Keratinocyte (primary cell): ENCODE results near the gene ZIC2. TPM values are rescaled to one million over a fixed set of nuclear protein-coding genes. Genes with fewer than 3 reads are reported as not detected.

ENCODE experiments used
- DNase-seq: peaks from one replicate; pipeline ENCODE4 v3.0.0-alpha.2; 2011; ENCODE audit warnings: low read depth, missing footprints, low spot score
- FAIRE-seq: peaks from 2 replicates; lab custom pipeline; 2011; peaks lifted over from hg19 to GRCh38; lab: Jason Lieb, UNC
- H2AFZ ChIP-seq: 2 replicates; pipeline ENCODE4 v1.6.0; 2012; ENCODE audit warnings: low read length, control low read depth, inconsistent platforms; ENCODE audit not compliant: control insufficient read depth
- H3K27ac ChIP-seq: 2 replicates; pipeline ENCODE4 v1.5.1; 2011; ENCODE audit warnings: low read length; ENCODE audit not compliant: control insufficient read depth, insufficient read depth
- H3K27me3 ChIP-seq: 3 replicates; pipeline ENCODE4 v1.6.0; 2011; ENCODE audit warnings: low read length; ENCODE audit not compliant: control insufficient read depth, insufficient read depth; ENCODE audit errors: extremely low read depth
- H3K36me3 ChIP-seq, 2 experiments: 2 replicates in 1 of 2; 3 replicates in 1 of 2; pipeline ENCODE4 v1.5.1; 2011; ENCODE audit warnings: low read length in 2 of 2, mild to moderate bottlenecking in 1 of 2; ENCODE audit not compliant: control insufficient read depth in 2 of 2, insufficient read depth in 2 of 2; ENCODE audit errors: extremely low read depth in 1 of 2
- H3K4me1 ChIP-seq: 3 replicates; pipeline ENCODE4 v1.5.1; 2011; ENCODE audit warnings: low read length; ENCODE audit not compliant: control insufficient read depth, insufficient read depth; ENCODE audit errors: extremely low read depth
- H3K4me2 ChIP-seq: 3 replicates; pipeline ENCODE4 v1.6.0; 2011; ENCODE audit warnings: low read depth, low read length; ENCODE audit not compliant: control insufficient read depth, insufficient read depth; ENCODE audit errors: extremely low read depth
- H3K4me3 ChIP-seq, 3 experiments: fragments of 200-600 bp in 1 of 3; sonication (generic) in 1 of 3; 2 replicates in 2 of 3; 3 replicates in 1 of 3; pipeline ENCODE4 v1.5.1; 2011 to 2016; ENCODE audit warnings: low read length in 3 of 3, mild to moderate bottlenecking in 3 of 3, control low read depth in 2 of 3, inconsistent platforms in 1 of 3, low read depth in 1 of 3, mixed read lengths in 1 of 3, mixed run types in 1 of 3, moderate library complexity in 1 of 3; ENCODE audit not compliant: control insufficient read depth in 2 of 3, insufficient read depth in 2 of 3; ENCODE audit errors: extremely low read depth in 1 of 3
- H3K79me2 ChIP-seq: 2 replicates; pipeline ENCODE4 v1.6.0; 2012; ENCODE audit warnings: low read length; ENCODE audit not compliant: control insufficient read depth, insufficient read depth
- H3K9ac ChIP-seq: 3 replicates; pipeline ENCODE4 v1.6.0; 2011; ENCODE audit warnings: low read length; ENCODE audit not compliant: control insufficient read depth, insufficient read depth; ENCODE audit errors: extremely low read depth
- H3K9me1 ChIP-seq: 3 replicates; pipeline ENCODE4 v1.6.0; 2011; ENCODE audit warnings: low read length; ENCODE audit not compliant: control insufficient read depth, insufficient read depth; ENCODE audit errors: extremely low read depth
- H3K9me3 ChIP-seq: 2 replicates; pipeline ENCODE4 v1.5.1; 2012; ENCODE audit warnings: low read depth, low read length; ENCODE audit not compliant: control insufficient read depth
- H4K20me1 ChIP-seq: 3 replicates; pipeline ENCODE4 v1.6.0; 2011; ENCODE audit warnings: low read length; ENCODE audit not compliant: control insufficient read depth, insufficient read depth; ENCODE audit errors: extremely low read depth
- EZH2 ChIP-seq: IDR thresholded peaks from one replicate; pipeline ENCODE4 v1.6.1; 2012; ENCODE audit warnings: inconsistent platforms, mild to moderate bottlenecking, low read length, moderate library complexity
- dilution Hi-C: fragments of 300-500 bp; cut with MboI; formaldehyde crosslinking; loops from one replicate; pipeline ENCODE4 v1.7.0; 2020; ENCODE audit warnings: low sequenced_read_pairs; ENCODE audit not compliant: extremely low pct_ligation_motif_present
- polyA plus RNA-seq, 5 experiments: library from polyadenylated mRNA; depleted of rRNA in 3 of 5; stranded (reverse) in 3 of 5; stranded (forward) in 1 of 5; unstranded in 1 of 5; fragments of >200 nt; gene quantifications; 1 replicate in 1 of 5; 2 replicates in 3 of 5; 3 replicates in 1 of 5; pipeline versions ENCODE4 v1.2.1 to v1.2.3, GENCODE V29; 2011 to 2012; ENCODE audit warnings: missing spikeins in 2 of 5, low read depth in 1 of 5, low replicate concordance in 1 of 5
- TF ChIP-seq, protein P1 (sequence below), 3 experiments: IDR thresholded peaks in 1 of 3; conservative IDR thresholded peaks in 1 of 3; optimal IDR thresholded peaks in 1 of 3; 2 replicates in 2 of 3; 3 replicates in 1 of 3; pipeline versions ENCODE3 to v1.5.1; 2011; ENCODE audit warnings: low read length in 3 of 3, mild to moderate bottlenecking in 3 of 3, moderate library complexity in 2 of 3, control low read depth in 1 of 3, inconsistent platforms in 1 of 3; ENCODE audit not compliant: insufficient read depth in 2 of 3; ENCODE audit errors: extremely low read depth in 1 of 3

The ZIC2 gene
- polyA plus RNA-seq, 1 donor (not counting 4 experiments of a cell fraction or from before 2014, with no cell fraction given) = not detected

GRCh38 chr13:99974939-99975561 is 6.5 kb upstream of the ZIC2 start:
- FAIRE-seq = no peak
- peak; percentile 68 for TF ChIP-seq EZH2
- TF ChIP-seq, protein P1, sequence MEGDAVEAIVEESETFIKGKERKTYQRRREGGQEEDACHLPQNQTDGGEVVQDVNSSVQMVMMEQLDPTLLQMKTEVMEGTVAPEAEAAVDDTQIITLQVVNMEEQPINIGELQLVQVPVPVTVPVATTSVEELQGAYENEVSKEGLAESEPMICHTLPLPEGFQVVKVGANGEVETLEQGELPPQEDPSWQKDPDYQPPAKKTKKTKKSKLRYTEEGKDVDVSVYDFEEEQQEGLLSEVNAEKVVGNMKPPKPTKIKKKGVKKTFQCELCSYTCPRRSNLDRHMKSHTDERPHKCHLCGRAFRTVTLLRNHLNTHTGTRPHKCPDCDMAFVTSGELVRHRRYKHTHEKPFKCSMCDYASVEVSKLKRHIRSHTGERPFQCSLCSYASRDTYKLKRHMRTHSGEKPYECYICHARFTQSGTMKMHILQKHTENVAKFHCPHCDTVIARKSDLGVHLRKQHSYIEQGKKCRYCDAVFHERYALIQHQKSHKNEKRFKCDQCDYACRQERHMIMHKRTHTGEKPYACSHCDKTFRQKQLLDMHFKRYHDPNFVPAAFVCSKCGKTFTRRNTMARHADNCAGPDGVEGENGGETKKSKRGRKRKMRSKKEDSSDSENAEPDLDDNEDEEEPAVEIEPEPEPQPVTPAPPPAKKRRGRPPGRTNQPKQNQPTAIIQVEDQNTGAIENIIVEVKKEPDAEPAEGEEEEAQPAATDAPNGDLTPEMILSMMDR (optimal IDR thresholded peaks at IDR 0.05 in 1 of 3, IDR thresholded peaks at IDR 0.05 in 1 of 3, conservative IDR thresholded peaks at IDR 0.05 in 1 of 3; ENCODE audit: extremely low read depth in 1 of 3, insufficient read depth in 2 of 3, low read length in 3 of 3) = no peak
- Histone ChIP-seq H2AFZ (no peak overlapping the region), H3K9ac (no peak overlapping the region), H3K9me3 (peaks cover 5% of the 10 kb centered on the region), H3K27ac (no peak overlapping the region), H3K4me1 (peaks cover under 1% of the 10 kb centered on the region), H3K9me1 (no peaks in the 10 kb centered on the region), H3K4me2 (no peak overlapping the region), H3K27me3 (peaks cover 95% of the 10 kb centered on the region), H3K4me3 (no peak overlapping the region), H3K79me2 (no peaks in the 10 kb centered on the region), H3K36me3 (no peaks in the 10 kb centered on the region), H4K20me1 (peaks cover 6% of the 10 kb centered on the region)
- no peak for DNase-seq
- dilution Hi-C loops = no loop called here

DNA sequence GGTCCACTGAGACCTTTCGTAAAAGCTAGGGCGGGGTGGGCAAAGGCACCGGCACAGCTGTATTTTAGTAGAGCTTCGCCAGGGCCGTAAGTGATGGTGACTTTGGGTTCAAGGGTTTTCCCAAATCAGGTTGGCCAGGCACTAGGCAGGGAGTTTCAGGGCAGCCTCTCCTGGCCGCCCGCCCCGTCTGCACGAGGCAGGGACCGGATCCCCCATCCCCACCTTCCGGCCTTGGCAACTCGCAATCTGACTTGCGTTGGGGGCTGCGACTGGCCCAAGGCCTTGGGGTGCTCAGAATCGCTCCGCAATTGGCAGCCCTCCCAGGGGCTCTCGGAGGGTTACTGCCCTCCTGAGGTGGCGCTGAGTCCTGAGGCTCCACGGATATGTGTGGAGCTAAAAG is 6.0 kb upstream of the ZIC2 start:
- no peak overlapping the region for H3K4me2 ChIP-seq
- no peaks in the 10 kb centered on the region for H3K4me1 ChIP-seq
- DNase-seq = no peak
- no peak overlapping the region for H2AFZ ChIP-seq
- H4K20me1 ChIP-seq = peaks cover 6% of the 10 kb centered on the region
- H3K79me2 ChIP-seq = no peaks in the 10 kb centered on the region
- H3K9me1 ChIP-seq = no peaks in the 10 kb centered on the region
- H3K9ac ChIP-seq = no peak overlapping the region
- dilution Hi-C loops = no loop called here
- no peak for TF ChIP-seq EZH2
- TF ChIP-seq, protein P1 (optimal IDR thresholded peaks at IDR 0.05 in 1 of 3, IDR thresholded peaks at IDR 0.05 in 1 of 3, conservative IDR thresholded peaks at IDR 0.05 in 1 of 3; ENCODE audit: extremely low read depth in 1 of 3, insufficient read depth in 2 of 3, low read length in 3 of 3) = no peak
- peaks cover 96% of the 10 kb centered on the region for H3K27me3 ChIP-seq
- no peak overlapping the region for H3K27ac ChIP-seq
- no peak overlapping the region for H3K4me3 ChIP-seq
- H3K9me3 ChIP-seq = peaks cover 5% of the 10 kb centered on the region
- H3K36me3 ChIP-seq = no peaks in the 10 kb centered on the region
- no peak for FAIRE-seq
